Tibial nerve (tissue), 4 donors: ENCODE measurements around the gene MYL6. TPM values are rescaled to one million over a fixed set of nuclear protein-coding genes. Genes with fewer than 3 reads are reported as not detected.
A peak's percentile ranks its signal among the peaks of the same experiment; 100 is the strongest.

Source experiments
- DNase-seq, 2 donors: peaks; one replicate each; pipeline ENCODE4 v3.0.0-alpha.2; 2019; ENCODE audit warnings: low spot score in 2 of 2
- H3K27ac ChIP-seq, 4 donors: fragments of 200-600 bp; sonication (generic) in 3 of 4; one replicate each; pipeline ENCODE4 v1.5.1; 2017 to 2019; ENCODE audit warnings: mild to moderate bottlenecking in 1 of 4
- H3K27me3 ChIP-seq, 2 donors: fragments of 200-600 bp; sonication (generic) in 1 of 2; one replicate each; pipeline versions ENCODE4 v1.5.1 to v1.6.0; 2017 to 2019
- H3K36me3 ChIP-seq, 3 donors: fragments of 200-600 bp; sonication (generic); one replicate each; pipeline ENCODE4 v1.5.1; 2018 to 2019
- H3K4me1 ChIP-seq, 4 donors: fragments of 200-600 bp; sonication (generic) in 3 of 4; one replicate each; pipeline ENCODE4 v1.5.1; 2017 to 2019
- H3K4me3 ChIP-seq, 4 donors: fragments of 200-600 bp; sonication (generic) in 3 of 4; one replicate each; pipeline ENCODE4 v1.5.1; 2017 to 2019; ENCODE audit warnings: mild to moderate bottlenecking in 1 of 4, moderate library complexity in 1 of 4
- H3K9me3 ChIP-seq, 4 donors: fragments of 200-600 bp; sonication (generic) in 3 of 4; one replicate each; pipeline ENCODE4 v1.5.1; 2017 to 2019
- CTCF ChIP-seq, 5 experiments: fragments of 200-600 bp in 3 of 5; fragments of 450-650 bp in 2 of 5; sonication (generic) in 3 of 5; IDR thresholded peaks; one replicate each; pipeline ENCODE4 v1.5.1; 2016 to 2019; ENCODE audit warnings: antibody characterized with exemption in 5 of 5, mild to moderate bottlenecking in 3 of 5, moderate library complexity in 2 of 5
- EP300 ChIP-seq, 2 donors: sonication (generic); formaldehyde crosslinking; IDR thresholded peaks; one replicate each; pipeline ENCODE4 v1.6.1; 2017; ENCODE audit warnings: antibody characterized with exemption in 2 of 2, mild to moderate bottlenecking in 1 of 2
- POLR2A ChIP-seq, 2 donors: fragments of 450-650 bp; IDR thresholded peaks; one replicate each; pipeline ENCODE4 v1.6.1; 2017; ENCODE audit warnings: antibody characterized with exemption in 2 of 2, mild to moderate bottlenecking in 2 of 2, moderate library complexity in 2 of 2
- WGBS, 2 donors: methylation state at CpG; one replicate each; pipeline ENCODE4 v1.1.5; 2018; 5-methylcytosine and 5-hydroxymethylcytosine counted together
- total RNA-seq, 4 donors: library from RNA; depleted of rRNA; stranded (reverse); fragments of >200 nt; gene quantifications; one replicate each; pipeline ENCODE4 v1.1.0, GENCODE V29; 2016

MYL6 gene
- total RNA-seq, 4 donors from 2014 or later, result 1,194 to 1,879 (median 1,515) TPM

GRCh38 chr12:56186957-56187356 lies 28.8 kb downstream of the MYL6 start:
- no peak overlapping the region for H3K4me3 ChIP-seq
- WGBS, 2 donors, result 43 to 50% methylated on average over 2 of the region's 2 CpGs
- TF ChIP-seq EP300 (IDR thresholded peaks at IDR 0.05) (no peak), POLR2A (IDR thresholded peaks at IDR 0.05) (no peak), CTCF (IDR thresholded peaks at IDR 0.05) (no peak)
- peaks cover 0 to 32% (median 16%) of the 10 kb centered on the region in 4 donors for H3K4me1 ChIP-seq
- peaks cover 0 to 55% (median 21%) of the 10 kb centered on the region in 3 donors for H3K36me3 ChIP-seq
- no peaks in the 10 kb centered on the region for H3K27me3 ChIP-seq
- DNase-seq, result no peak
- H3K9me3 ChIP-seq, result no peaks in the 10 kb centered on the region
- H3K27ac ChIP-seq, result no peak overlapping the region

GRCh38 chr12:56188131-56188777 lies 30.1 kb downstream of the MYL6 start:
- TF ChIP-seq CTCF (IDR thresholded peaks at IDR 0.05), result no peak
- TF ChIP-seq POLR2A (IDR thresholded peaks at IDR 0.05), result no peak
- TF ChIP-seq EP300 (IDR thresholded peaks at IDR 0.05), result no peak
- Histone ChIP-seq H3K9me3 (no peaks in the 10 kb centered on the region), H3K27ac (peak overlapping the region; percentile 89 to 94 (median 92)), H3K4me1 (peaks cover 0 to 32% (median 16%) of the 10 kb centered on the region in 4 donors), H3K36me3 (peaks cover 0 to 42% (median 17%) of the 10 kb centered on the region in 3 donors), H3K27me3 (no peaks in the 10 kb centered on the region), H3K4me3 (peak overlapping the region; percentile 71 to 92 (median 89))
- whole genome bisulfite sequencing, 2 donors, result 5 to 6% methylated on average over 10 of the region's 10 CpGs
- DNase-seq, result no peak

GRCh38 chr12:56188778-56189098 lies 30.6 kb downstream of the MYL6 start:
- Histone ChIP-seq H3K9me3 (no peaks in the 10 kb centered on the region), H3K36me3 (peaks cover 0 to 37% (median 14%) of the 10 kb centered on the region in 3 donors), H3K27ac (peak overlapping the region; percentile 89 to 94 (median 92)), H3K27me3 (no peaks in the 10 kb centered on the region), H3K4me3 (peak overlapping the region; percentile 71 to 92 (median 89)), H3K4me1 (peaks cover 0 to 32% (median 16%) of the 10 kb centered on the region in 4 donors)
- TF ChIP-seq CTCF (IDR thresholded peaks at IDR 0.05) (no peak), EP300 (IDR thresholded peaks at IDR 0.05) (no peak), POLR2A (IDR thresholded peaks at IDR 0.05) (no peak)
- DNase-seq, result no peak
- WGBS, 2 donors, result 0 to 2% methylated on average over 10 to 14 of the region's 17 CpGs

GRCh38 chr12:56189099-56189917 lies 31.1 kb downstream of the MYL6 start, which contains the start of gene SMARCC2:
Gene SMARCC2 (minus strand): TSS chr12:56189483. CDS start chr12:56189461, 22 bp downstream.
- H3K27me3 ChIP-seq, result no peaks in the 10 kb centered on the region
- TF ChIP-seq POLR2A (IDR thresholded peaks at IDR 0.05) (peak in 1 of 2 donors; percentile 24), CTCF (IDR thresholded peaks at IDR 0.05) (peak; percentile 78 to 96 (median 86)), EP300 (IDR thresholded peaks at IDR 0.05) (peak in 1 of 2 donors; percentile 43)

More at GRCh38 chr12:56189099-56189917, 31.1 kb downstream of the MYL6 start, which contains the start of gene SMARCC2:
- WGBS, 2 donors, result 0 to 1% methylated on average over 47 to 48 of the region's 93 CpGs
- peak within 1 kb of the TSS; percentile 71 to 92 (median 89) for H3K4me3 ChIP-seq
- peaks cover 0 to 31% (median 9%) of the 10 kb centered on the region in 3 donors for H3K36me3 ChIP-seq
- DNase-seq, result peak; percentile 75 to 83
- H3K27ac ChIP-seq, result peak within 1 kb of the TSS; percentile 93 to 95 (median 94)
- H3K9me3 ChIP-seq, result no peaks in the 10 kb centered on the region
- peaks cover 0 to 32% (median 16%) of the 10 kb centered on the region in 4 donors for H3K4me1 ChIP-seq
